ENCODE measurements around the gene BCOR.

BCOR gene

DNA sequence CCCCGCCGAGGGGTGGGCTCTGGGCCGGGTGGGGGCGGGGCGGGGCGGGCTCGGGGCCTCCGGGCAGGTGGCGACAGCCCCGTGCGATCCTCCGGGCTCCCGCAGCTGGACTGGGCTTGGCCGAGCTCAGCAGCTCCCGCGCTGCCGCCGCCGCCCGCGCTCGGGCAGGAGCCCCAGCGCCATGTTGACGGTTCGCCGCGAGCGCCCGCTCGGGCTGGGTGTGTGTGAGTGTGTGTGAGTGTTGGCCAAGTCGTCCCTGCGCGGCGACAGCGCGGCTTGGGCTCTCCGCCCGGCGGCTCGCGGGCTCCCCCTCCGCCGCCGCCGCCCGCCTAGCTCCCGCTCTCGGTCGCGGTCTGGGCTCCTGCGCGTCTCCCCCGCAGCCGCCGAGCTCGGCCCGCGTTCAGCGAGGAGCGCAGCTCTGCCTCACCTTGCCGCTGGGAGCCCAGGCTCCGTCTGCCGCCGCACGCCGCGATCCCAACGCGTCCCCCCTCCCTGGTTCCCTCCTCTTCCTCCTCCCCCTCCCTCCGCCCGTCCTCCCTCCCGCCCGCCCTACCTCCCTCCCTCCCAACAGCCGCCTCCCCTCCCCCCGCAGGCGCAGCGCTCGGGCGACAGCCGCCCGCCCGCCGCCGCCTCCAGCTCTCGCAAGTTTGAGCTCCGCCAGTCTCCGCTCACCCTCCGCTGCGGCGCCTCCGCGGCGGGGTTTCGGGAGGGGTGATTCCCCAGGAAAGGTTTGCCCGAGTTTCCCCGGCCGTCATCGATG is at the start of gene BCOR:
TSS of gene BCOR (minus strand) at position 455 of the 760 bp plus-strand sequence. CDS start 20,029 bp downstream, outside the sequence.
- DNase-seq (ENCODE audit: low spot score): peak; percentile 70

DNA sequence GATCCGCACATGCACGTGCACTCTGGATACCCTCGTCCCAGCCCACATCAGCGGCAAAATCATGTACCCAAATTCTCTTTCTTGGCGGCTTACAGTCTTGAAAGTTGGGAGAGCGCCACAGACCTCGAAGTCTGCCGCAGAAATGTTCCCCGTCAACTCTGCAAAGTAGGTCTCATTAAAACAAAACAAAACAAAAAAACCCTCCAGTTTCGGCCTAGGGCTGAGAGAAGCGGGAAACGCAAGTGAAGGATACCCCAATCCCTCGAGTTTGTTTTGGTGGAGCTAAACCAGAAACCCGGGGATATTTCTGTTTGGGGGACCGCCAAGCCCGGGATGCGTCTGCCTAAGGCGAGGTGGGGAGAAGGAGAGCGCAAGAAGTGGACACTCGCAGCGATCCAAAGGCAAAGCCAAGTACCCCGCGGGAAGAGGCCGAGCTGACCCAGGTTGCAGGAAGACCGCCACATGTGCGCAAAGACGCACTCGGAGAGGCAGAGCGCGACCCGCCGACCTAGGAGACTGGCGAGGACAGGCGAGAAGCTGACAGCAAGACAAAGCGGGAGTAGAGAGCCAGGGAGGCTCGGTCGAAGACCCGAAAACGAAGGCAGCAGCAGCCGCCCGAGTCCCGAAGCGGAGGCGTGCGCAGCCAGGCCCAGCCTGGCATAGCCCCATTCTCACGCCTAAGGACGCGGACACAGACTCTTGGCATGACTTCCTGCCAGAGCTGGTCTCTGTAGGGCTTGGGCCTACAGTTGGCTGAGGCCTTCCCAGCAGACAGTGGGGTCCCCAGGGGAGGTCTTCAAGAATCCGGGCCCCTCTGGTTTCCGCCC is 49.6 kb upstream of the BCOR start:
- no peak for DNase-seq (ENCODE audit: low spot score)

DNA sequence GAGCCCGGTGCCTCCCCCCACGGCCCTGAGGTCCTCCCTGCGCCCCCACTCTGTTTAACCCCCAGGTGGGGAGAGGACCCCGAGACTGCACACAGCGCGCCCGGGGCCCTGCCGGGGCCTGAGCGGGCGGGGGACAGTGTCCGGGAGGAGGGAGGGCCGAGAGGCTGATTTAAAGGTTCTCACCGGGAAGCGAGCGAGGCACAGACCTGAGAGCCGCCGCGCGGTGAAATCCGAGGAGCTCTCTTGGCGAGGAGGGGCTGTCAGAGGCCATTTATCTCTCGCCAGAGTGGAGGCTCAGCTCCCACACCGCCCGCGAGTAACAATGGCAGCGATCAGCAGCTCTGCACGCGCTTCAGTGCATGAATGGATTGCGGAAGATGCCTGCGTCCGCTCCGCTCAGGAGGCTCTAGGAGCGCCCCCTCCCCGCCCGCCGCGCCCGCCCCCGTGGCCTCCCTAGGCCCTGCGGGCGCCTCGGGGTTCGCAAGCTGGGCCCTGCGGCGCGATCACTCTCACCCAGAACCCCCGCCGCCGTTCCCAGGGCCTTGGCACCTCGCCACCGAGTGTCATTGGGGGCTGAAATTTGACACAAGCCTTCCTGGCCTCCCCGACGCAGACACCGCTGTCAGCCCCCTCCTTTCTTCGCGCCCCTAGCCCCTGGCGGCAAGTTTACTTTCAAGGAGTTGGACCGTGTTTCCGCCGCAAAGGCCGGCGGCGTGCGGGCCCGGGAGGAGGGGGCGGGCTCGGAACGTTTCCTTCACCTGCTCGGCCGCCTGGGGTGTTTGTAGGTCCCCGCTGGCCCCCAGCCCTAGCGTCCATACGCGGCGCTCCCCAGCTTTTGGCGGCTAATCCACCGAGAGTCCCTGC is 48.7 kb upstream of the BCOR start:
- DNase-seq (ENCODE audit: low spot score): no peak

DNA sequence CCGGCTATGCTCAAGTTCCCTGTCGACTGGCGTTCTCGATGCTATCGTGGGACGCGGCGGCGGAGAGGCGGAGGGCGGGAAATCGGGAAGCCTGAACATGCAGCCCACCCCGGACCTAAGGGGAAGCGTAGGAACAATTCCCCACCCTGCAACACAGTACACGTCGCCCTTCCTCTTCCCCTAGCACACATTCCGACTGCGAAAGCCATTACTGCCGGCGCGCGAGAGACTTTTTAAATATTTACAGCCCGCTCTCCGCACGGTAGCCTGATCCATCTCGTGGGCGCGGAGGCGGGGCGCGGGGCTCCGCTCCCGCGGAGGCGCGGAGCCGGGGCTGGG is 48.1 kb upstream of the BCOR start:
- DNase-seq (ENCODE audit: low spot score): no peak

DNA sequence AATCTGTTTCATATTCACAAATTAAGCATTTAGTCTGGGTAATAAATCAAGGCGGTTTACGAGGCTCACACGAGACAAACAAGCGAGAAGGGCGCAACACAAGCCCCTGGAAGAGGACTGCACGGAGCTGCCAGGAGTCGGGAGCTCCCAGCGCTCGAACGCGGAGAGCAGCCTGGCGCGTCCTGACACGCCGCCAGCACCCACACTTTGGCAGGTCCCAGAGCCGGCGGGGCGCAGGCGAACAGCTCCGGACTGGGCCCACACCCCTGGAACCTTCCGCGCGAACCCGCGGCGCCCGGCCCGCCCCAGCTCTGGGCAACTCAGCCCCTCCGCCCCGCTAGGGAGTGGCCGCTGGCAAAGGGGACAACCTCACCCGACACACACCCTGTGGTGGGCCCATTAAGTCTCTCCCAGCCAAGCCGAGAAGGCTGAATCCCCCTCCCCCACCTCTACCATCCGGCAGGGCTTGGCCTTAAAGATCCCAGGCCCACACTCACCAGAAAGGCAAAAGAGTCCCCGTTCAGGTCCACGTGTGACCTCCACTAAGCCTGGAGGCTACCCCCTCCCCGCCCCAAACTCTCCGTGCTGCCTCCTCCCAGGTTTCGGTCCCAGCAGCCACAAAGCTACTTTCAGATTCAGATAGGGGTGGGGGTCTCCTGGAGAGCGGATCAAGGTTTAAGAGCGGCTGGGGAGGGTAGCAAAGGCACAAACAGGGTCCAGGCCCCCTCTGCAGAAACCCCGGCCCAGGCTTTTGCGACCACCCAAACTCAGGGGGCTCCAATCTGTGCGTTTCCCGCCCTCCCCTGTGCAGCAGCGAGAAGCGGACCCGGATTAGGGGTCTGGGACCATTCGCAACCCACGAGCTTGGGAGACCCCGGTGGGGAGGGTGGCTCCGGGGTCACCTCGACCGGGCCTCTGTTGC is 47.5 kb upstream of the BCOR start:
- no peak for DNase-seq (ENCODE audit: low spot score)

DNA sequence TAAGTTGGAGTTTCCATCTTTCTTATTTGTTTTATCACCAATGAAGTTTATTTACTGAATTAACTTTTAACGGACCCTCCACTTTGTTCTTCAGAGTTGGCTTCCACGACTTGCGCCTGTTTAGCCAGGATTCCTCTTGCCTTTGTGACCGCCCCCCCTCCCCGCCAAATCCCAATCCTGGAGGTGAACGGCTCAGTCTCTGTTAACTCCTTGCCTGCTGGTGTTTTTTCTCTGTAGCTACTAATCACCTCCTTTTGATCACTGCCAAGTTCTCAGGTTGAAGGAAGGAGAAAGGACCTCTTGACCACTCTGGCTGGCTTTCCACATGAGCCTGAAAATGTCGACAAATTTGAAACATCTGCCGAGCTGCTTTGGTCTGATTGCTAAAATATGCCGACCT is 46.8 kb upstream of the BCOR start:
- no peak for DNase-seq (ENCODE audit: low spot score)

DNA sequence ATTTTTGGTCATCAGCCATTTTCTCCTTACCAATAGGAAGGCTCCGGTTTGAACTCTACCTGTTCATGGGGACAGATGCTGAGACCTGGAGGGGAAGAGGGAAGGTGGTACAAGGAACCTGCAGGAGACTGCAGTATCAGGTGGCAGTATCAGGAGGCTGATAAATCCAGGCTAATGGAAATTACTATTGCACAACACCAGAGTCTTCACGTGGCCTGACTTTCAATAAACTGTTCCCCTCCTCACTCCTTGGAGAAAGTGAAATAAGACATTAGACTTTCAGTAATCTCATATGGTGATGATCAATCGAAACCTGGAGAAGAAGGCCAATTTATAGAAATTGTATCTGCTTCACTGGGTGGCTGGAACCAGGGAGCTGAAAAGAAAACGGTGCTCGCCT is 46.2 kb upstream of the BCOR start:
- DNase-seq (ENCODE audit: low spot score): no peak

DNA sequence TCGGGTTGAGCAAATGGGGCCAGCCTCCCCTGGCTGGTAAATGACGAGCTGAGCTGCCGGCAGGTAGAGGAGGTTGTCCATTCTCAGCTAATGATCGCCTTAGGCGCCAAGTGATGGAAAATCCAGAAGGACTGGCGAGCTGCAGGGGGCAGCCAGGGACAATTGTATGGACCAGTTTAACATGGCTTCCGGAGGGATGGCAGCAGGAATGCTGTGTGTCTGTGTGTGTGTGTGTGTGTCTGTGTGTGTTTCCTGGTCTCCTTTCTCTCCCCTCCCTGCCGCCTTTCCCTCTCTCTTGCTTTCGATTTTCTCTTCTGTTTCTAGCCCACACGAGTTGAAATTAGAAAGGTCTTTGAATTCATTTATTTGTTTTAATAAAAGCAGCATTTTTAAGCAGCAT is 45.2 kb upstream of the BCOR start:
- DNase-seq (ENCODE audit: low spot score): no peak

DNA sequence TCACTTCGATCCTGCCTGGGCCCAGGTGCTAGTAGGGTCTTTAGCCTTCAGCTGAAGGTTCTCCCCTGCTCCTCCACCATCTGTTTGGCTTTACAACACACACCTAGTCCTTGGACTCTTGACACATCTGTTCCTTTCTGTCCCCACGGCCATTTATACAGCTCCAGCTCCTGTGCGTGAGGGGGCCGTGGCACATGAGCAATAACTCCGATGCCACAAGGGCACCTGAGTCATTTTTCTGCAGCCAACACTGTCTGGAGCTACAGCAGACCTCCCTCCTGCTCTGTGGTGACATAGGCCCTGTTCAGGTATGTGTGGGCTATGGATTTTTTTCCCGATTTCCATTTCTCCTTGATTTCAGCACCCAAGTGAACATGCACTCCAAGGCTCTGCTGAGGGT is 44.7 kb upstream of the BCOR start:
- DNase-seq (ENCODE audit: low spot score): no peak

DNA sequence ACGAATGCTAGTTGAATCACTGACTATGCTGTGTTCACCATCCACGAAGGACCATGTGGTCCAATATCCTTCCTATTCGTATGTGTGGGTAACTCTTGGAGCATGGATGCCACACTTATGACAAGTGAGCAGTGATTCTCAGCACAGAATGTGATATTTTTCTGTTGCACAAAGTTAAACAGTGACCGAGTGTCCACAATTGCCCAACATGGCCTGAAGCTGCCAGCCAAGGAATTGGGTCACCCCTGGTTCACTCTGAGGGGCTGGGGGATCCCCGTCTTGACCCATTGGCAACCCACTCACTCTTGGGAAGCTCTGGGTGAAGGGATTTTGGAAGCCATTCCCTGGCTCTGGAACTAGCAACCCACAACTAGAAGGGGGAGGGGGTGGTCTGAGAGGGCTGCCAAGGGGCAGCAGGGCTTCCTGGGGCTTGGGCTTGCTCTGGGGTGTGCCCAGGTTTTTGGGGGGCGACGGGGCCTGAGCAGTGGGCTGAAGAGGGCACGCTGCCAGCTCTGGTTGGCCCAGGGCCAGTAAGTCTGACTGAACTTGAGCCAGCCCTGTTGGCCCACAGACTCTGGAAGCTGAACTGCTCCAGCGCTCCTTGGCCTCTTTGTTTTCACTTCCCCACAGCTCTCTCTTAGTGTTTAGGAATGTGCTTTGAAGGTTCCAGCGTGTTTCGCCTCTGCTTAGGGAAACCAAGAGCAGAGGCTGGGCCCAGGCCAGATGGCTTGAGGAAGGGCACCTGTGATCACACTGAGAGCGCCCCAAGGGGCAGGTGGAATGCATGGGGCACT is 43.1 kb upstream of the BCOR start:
- no peak for DNase-seq (ENCODE audit: low spot score)

DNA sequence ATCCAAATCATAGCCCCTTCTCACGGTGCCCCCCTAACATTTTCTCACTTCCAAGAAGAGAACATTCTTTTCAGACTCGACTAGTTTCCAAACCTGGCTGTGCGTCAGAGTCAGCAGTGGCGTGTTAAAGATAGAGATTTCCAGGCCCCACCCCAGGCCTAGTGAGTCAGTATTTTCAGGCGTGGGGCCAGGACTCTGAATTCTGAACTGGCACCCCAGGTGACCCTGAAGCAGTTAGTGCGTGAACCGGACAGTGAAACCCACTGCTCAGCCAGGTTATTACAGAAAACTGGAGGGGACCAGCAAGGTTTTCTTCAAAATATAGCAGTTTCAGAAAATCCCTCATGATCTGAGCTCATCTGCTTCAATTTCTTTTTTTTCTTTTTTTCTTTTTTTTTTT is 35.0 kb upstream of the BCOR start:
- DNase-seq (ENCODE audit: low spot score): no peak

DNA sequence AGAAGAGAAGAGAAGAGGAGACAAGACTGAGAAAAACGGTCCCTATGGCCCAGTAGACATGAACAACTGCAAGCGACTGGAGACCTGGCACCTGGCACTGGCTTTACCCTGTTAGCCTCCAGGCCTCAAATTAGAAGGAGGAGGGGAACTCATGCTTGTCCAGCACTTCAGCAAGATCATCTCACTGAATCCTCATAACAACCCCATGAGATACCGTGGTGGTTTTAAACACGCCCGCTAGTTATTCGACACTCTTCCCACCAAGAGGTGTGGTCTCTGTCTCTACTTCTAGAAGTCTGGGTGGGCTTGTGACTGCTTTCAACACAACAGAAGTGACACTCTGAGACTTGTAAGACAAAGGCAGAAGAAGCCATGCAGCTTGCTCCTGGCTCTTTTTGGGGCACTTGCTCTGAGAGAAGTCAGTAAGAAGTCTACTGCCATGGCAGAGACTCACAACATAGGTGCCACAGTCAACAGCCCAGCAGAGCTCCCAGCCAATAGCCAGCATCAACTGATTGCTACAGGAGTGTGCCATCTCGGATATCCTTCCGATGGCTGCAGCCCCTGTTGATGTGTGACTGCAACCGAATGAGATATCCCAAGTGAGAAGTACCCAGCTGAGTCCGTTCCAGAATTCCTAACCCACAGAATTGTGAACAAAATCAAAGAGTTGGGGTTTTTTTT is 34.0 kb upstream of the BCOR start:
- no peak for DNase-seq (ENCODE audit: low spot score)

DNA sequence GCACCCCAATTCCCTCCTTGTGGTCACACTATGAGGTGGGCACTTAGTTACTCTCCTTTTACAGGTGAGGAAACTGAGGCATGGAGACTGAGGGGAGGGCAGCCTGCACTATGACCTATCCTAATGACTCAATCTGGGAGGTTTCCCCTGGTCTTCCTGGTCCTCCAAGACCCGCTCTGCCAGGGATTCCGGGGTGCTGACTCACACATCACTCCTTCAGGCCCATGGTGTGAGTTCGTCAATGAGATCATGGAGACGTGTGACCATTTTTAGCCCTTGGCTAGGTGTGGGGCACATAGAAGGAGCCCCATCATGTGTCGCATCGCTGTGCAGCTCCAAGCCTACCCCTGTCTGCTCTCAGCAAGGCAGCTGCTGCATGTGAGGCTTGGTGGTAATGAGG is 32.4 kb upstream of the BCOR start:
- DNase-seq (ENCODE audit: low spot score): no peak

DNA sequence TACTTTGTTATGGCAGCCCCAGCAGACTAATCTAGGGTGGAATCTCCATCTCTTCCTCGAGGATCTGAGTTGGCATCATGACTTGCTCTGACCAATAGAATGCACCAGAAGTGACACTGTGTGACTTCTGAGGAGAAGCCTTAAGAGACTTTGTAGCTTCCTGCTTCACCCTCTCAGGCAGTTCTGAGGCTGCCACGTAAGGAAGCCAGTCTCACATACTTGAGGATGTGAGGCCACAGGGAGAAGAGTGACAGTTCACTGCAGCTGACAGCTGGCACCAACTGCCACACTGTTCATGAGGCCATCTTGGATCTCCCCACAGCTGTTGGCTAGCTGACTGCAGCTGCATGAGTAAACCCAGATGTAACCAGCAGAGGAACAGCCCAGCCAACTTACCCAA is 29.3 kb upstream of the BCOR start:
- DNase-seq (ENCODE audit: low spot score): no peak

DNA sequence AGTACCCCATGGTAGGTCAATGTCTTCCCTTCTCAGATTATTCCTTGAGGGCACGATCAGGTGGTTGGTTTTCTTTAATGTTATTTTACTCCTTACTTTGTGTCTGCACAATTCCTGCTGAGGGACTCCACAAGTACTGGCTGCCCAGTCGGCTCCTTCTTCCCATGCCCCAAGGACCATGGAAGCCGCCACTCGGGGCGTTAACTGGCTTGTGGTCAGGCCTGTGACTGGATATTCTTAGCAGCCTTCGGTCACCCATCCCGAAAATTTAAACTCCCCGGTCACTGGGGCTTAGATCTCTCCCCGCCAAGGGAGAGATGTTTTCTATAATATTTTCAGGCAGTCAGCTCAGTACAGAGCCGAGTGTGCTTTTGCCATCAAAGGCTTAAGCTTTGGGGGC is 24.7 kb upstream of the BCOR start:
- no peak for DNase-seq (ENCODE audit: low spot score)

DNA sequence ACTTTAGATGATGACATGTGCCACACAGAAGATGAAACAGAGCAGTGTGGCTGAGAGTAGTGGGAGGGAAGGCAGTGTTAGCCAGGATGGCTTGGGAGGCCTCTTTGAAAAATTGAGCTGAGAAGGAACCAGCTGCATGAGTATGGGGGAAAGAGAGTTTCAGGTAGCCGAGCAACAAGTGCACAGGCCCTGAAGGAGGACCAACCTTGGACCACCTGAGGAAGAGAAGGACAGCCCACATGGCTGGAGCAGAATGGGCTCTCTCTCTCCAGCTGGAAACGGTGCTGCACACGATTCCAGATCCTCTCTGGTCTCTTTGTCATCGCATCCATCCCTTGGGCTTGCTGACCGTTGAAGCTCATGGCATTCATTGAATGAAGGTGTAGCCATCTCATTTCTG is 23.9 kb upstream of the BCOR start:
- no peak for DNase-seq (ENCODE audit: low spot score)

DNA sequence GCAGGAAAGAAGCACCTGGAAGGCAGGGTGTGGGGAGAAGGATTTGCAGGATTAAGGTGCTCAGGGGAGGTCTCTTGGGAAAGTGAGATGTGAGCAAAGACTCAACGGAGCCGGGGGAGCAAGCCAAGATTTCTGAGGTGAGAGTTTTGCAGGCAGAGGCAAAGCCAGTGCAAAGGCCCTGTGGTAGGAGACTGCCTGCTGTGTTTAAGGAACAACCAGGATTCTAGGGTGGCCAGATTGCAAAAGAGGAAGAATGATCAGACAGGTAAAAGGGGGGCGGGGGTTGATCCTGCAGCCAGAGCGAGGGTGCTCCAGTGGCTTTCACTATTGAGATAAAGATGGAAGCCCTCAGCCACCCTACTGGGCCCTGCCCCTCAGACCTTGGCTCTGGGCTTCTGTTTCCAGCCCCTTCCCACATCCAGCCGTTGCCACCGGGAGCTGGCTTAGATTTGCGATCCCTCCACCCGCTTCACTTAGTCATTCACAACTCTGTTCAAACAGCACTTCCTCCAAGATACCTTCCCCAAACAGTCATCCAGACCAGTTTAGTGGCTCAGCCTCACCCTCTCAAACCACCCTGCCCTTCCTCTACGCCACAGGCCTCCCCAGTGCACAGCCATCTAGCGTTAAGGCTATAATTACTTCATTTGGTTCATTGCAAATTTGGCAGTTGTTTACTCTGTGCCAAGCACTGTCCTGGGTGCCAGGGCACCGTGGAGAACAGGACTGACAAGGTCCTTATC is 23.3 kb upstream of the BCOR start:
- no peak for DNase-seq (ENCODE audit: low spot score)

DNA sequence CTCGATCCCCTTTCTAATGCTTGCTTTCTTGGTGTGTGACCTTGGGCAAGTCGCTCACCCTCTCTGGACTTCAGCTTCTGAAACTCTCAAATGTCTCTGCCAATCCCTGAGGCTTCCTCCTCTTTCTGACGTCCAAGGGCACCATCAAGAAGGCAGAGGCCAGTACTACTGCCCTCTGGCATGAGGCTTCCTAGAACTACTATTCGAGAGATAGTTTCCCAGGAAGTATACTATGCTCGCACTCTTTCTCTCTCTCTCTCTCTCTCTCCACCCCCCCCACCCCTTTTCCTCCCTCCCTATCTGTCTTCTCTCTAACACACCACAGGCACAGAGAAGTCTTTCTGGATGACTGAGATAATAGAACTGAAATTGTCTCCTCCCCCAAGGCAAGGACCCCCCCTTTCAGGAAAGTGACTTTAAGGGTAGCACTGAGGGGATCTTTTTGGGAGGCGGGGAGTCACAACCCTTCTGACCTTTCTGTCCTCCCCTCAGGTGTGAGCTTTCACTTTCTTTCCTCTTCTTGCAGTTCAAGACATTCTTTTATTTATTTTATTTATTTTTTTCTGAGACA is 20.0 kb upstream of the BCOR start:
- DNase-seq (ENCODE audit: low spot score): no peak

DNA sequence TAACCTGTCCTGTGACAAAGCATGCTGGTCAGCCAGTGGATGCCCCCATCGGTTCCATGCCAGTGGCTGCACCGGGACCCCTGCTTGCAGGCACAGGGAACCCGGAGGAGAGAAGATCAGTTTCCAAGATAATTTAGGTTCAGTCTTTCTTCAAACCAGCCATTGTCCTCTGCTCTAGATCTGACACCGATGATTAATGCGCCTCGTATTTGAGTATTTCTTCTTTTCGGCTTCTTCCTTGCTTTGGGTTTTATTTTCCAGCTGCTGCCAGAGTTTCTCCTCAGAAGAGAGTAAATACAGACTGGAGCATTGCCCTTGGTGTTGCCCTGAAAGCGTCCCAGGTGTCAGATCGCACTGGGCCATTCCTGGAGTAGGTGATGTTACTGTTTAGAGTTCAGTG is 19.2 kb upstream of the BCOR start:
- no peak for DNase-seq (ENCODE audit: low spot score)
